ENCODE measurements around the gene IL31RA. TPM values are rescaled to one million over a fixed set of nuclear protein-coding genes. Genes with fewer than 3 reads are reported as not detected.

The IL31RA gene
- total and polyA plus RNA-seq, 2 donors from 2014 or later = 0.44 TPM; not detected in 1

DNA sequence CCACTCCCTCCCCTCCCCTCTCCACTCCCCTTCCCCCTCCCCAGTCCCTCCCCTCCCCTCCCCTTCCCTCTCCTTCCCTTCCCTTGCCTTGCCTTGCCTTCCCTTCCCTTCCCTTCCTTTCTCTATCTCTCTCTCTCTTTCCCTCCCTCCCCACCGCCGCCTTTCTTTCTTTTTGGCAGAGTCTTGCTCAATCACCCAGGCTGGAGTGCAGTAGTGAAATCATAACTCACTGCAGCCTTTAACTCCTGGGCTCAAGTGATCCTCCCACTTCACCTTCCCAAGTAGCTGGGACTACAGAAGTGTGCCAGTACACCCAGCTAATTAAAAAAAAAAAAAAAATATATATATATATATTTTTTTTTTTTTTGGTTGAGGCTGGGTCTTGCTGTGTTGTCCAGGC, 45.5 kb downstream of the IL31RA start:
- no peaks in the 10 kb centered on the region for H3K9me3 ChIP-seq (ENCODE audit: control insufficient read depth in 2 of 3, insufficient read depth in 1 of 3, low read length in 3 of 3)
- TF ChIP-seq, protein P1, sequence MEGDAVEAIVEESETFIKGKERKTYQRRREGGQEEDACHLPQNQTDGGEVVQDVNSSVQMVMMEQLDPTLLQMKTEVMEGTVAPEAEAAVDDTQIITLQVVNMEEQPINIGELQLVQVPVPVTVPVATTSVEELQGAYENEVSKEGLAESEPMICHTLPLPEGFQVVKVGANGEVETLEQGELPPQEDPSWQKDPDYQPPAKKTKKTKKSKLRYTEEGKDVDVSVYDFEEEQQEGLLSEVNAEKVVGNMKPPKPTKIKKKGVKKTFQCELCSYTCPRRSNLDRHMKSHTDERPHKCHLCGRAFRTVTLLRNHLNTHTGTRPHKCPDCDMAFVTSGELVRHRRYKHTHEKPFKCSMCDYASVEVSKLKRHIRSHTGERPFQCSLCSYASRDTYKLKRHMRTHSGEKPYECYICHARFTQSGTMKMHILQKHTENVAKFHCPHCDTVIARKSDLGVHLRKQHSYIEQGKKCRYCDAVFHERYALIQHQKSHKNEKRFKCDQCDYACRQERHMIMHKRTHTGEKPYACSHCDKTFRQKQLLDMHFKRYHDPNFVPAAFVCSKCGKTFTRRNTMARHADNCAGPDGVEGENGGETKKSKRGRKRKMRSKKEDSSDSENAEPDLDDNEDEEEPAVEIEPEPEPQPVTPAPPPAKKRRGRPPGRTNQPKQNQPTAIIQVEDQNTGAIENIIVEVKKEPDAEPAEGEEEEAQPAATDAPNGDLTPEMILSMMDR (IDR thresholded peaks at IDR 0.05; ENCODE audit: borderline replicate concordance, extremely low read depth, insufficient read depth) = no peak
- FAIRE-seq = no peak
- intact Hi-C loops (cut with DNase I) = no loop called here
- no peak overlapping the region for H3K4me3 ChIP-seq (ENCODE audit: low read length in 3 of 3)
- no peak for DNase-seq
- H3K9ac ChIP-seq (ENCODE audit: low read length in 3 of 3) = no peak overlapping the region
- H3K4me1 ChIP-seq (ENCODE audit: control insufficient read depth in 2 of 3, insufficient read depth in 2 of 3, low read depth in 1 of 3, low read length in 3 of 3) = no peaks in the 10 kb centered on the region
- no peaks in the 10 kb centered on the region for H3K36me3 ChIP-seq (ENCODE audit: control insufficient read depth in 2 of 3, insufficient read depth in 3 of 3, low read length in 3 of 3)
- no peak overlapping the region for H3K27ac ChIP-seq (ENCODE audit: low read depth in 2 of 2, low read length in 2 of 2)
- no peaks in the 10 kb centered on the region for H3K27me3 ChIP-seq (ENCODE audit: control insufficient read depth, insufficient read depth, low read length)

DNA sequence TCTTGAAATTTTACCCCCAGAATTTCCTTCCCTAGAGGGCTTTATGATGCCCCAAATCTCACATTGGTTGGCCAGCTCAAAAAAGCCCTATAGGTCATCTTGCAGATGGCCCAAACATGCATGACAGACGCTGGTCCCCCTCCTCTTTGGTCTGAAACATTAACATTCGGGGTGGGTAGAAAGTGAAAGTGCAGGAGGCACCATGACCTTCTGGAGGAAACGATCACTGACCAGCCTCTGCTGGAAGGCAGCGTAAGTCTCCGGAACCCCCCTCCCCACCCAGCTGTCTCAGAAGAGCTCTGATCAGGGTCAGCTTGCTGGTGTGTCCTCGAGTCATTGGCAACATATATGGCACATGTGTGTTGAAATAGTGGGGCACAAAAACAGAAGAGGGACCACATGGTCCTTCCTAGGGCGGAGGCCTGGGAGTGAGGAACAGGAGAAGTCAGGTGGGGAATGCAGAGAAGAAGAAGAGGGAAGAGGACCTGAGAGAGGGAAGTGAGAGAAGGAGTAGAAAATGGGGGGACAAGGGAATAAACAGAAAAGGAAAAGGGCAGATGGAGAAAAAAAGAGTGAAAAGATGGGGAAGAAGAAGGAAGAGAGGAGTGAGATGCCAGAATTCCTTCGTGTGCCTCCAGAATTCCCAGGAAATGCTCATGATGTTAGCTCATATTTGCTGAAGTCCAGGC, 46.2 kb downstream of the IL31RA start:
- no peaks in the 10 kb centered on the region for H3K9me3 ChIP-seq (ENCODE audit: control insufficient read depth in 2 of 3, insufficient read depth in 1 of 3, low read length in 3 of 3)
- TF ChIP-seq, protein P1 (IDR thresholded peaks at IDR 0.05; ENCODE audit: borderline replicate concordance, extremely low read depth, insufficient read depth) = no peak
- H3K27me3 ChIP-seq (ENCODE audit: control insufficient read depth, insufficient read depth, low read length) = no peaks in the 10 kb centered on the region
- no peak overlapping the region for H3K27ac ChIP-seq (ENCODE audit: low read depth in 2 of 2, low read length in 2 of 2)
- H3K36me3 ChIP-seq (ENCODE audit: control insufficient read depth in 2 of 3, insufficient read depth in 3 of 3, low read length in 3 of 3) = no peaks in the 10 kb centered on the region
- H3K9ac ChIP-seq (ENCODE audit: low read length in 3 of 3) = no peak overlapping the region
- intact Hi-C loops (cut with DNase I) = no loop called here
- H3K4me1 ChIP-seq (ENCODE audit: control insufficient read depth in 2 of 3, insufficient read depth in 2 of 3, low read depth in 1 of 3, low read length in 3 of 3) = no peaks in the 10 kb centered on the region
- no peak overlapping the region for H3K4me3 ChIP-seq (ENCODE audit: low read length in 3 of 3)
- FAIRE-seq (no peak), DNase-seq (no peak)

DNA sequence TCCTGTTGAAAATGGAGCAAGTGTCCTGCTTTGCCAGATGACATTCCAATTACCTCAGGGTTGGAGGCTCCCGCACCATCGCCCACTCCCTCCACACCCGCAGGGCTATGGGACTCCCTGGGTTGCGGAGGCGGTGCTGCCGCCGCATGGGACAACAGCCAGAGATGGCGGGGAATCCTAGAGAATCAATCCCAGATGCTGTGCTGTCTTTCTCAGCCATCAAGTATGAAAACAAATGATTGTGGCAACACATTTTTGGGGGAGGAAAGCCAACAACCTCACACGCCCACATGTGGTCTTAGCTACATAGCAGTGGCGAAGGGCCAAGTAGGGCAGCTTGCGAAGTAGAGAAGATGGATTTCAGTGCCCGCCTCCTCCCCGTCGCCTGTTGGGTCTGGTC, 46.7 kb downstream of the IL31RA start:
- DNase-seq (no peak), FAIRE-seq (no peak)
- TF ChIP-seq, protein P1 (IDR thresholded peaks at IDR 0.05; ENCODE audit: borderline replicate concordance, extremely low read depth, insufficient read depth) = no peak
- H3K4me3 ChIP-seq (ENCODE audit: low read length in 3 of 3) = no peak overlapping the region
- no peak overlapping the region for H3K27ac ChIP-seq (ENCODE audit: low read depth in 2 of 2, low read length in 2 of 2)
- no peaks in the 10 kb centered on the region for H3K27me3 ChIP-seq (ENCODE audit: control insufficient read depth, insufficient read depth, low read length)
- H3K36me3 ChIP-seq (ENCODE audit: control insufficient read depth in 2 of 3, insufficient read depth in 3 of 3, low read length in 3 of 3) = no peaks in the 10 kb centered on the region
- no peaks in the 10 kb centered on the region for H3K9me3 ChIP-seq (ENCODE audit: control insufficient read depth in 2 of 3, insufficient read depth in 1 of 3, low read length in 3 of 3)
- H3K9ac ChIP-seq (ENCODE audit: low read length in 3 of 3) = no peak overlapping the region
- no peaks in the 10 kb centered on the region for H3K4me1 ChIP-seq (ENCODE audit: control insufficient read depth in 2 of 3, insufficient read depth in 2 of 3, low read depth in 1 of 3, low read length in 3 of 3)
- intact Hi-C loops (cut with DNase I) = no loop called here

DNA sequence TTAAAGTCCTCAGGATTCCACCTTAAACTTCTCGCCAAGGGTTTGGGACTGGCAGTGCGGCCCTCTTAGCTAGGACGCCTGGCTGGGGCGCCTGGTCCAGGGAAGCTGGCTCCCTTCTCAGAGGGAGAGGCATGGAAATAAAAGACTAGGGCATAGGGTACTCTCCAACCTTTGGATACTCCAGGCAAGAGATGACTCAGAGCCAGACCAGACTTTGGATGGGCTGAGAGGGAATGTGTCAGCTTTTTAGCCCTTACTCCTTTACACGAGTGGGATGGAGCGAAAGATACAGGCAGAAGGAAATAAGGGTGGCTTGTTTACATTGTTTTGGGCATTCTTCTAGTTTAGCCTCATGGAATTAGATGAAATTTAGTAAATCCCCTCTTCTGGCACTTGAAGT, 48.2 kb downstream of the IL31RA start:
- H3K4me3 ChIP-seq (ENCODE audit: low read length in 3 of 3) = no peak overlapping the region
- no peak overlapping the region for H3K27ac ChIP-seq (ENCODE audit: low read depth in 2 of 2, low read length in 2 of 2)
- DNase-seq (no peak), FAIRE-seq (no peak)
- no peak overlapping the region for H3K9ac ChIP-seq (ENCODE audit: low read length in 3 of 3)
- H3K9me3 ChIP-seq (ENCODE audit: control insufficient read depth in 2 of 3, insufficient read depth in 1 of 3, low read length in 3 of 3) = no peaks in the 10 kb centered on the region
- H3K27me3 ChIP-seq (ENCODE audit: control insufficient read depth, insufficient read depth, low read length) = no peaks in the 10 kb centered on the region
- no peaks in the 10 kb centered on the region for H3K4me1 ChIP-seq (ENCODE audit: control insufficient read depth in 2 of 3, insufficient read depth in 2 of 3, low read depth in 1 of 3, low read length in 3 of 3)
- TF ChIP-seq, protein P1 (IDR thresholded peaks at IDR 0.05; ENCODE audit: borderline replicate concordance, extremely low read depth, insufficient read depth) = no peak
- H3K36me3 ChIP-seq (ENCODE audit: control insufficient read depth in 2 of 3, insufficient read depth in 3 of 3, low read length in 3 of 3) = no peaks in the 10 kb centered on the region
- intact Hi-C loops (cut with DNase I) = no loop called here

All from kidney (tissue), 14 donors.